Measurements from ENCODE around the gene CYP2A6.

DNA sequence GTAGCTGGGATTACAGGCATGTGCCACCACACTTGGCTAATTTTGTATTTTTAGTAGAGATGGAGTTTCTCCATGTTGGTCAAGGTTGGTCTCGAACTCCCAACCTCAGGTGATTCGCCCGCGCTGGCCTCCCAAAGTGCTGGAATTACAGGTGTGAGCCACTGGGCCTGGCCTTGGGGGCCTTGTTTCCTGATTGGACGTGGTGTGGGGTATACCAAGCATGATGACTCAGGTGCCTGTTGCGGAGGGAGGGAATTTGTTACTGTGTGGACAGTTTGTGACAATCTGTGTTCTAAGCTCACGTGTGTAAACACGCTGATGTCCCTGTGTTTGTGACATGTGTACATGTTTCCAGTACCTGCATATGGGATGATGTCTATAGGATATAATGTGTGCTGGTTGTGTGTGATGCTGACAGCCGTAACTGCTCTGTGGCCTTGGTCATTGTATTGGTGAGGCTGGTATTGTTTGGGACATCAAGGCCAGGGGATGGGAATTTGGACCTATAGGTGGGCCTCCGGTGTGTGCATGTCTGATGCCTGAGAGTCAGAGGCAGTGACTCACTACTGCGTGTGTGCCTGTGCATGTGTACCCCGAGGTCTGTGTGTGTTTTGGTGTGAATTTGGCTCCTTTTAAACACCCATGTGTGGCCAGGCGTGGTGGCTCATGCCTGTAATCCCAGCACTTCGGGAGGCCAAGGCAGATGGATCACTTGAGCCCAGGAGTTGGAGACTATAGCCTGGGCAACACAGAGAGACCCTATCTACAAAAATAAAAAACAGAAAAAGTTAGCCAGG is 52.9 kb downstream of the CYP2A6 start:
- TF ChIP-seq POLR2A (IDR thresholded peaks at IDR 0.05) (no peak), POLR2AphosphoS5 (IDR thresholded peaks at IDR 0.05; ENCODE audit: insufficient read depth in 1 of 2, low read depth in 1 of 2) (no peak)
- TF ChIP-seq, protein P1, sequence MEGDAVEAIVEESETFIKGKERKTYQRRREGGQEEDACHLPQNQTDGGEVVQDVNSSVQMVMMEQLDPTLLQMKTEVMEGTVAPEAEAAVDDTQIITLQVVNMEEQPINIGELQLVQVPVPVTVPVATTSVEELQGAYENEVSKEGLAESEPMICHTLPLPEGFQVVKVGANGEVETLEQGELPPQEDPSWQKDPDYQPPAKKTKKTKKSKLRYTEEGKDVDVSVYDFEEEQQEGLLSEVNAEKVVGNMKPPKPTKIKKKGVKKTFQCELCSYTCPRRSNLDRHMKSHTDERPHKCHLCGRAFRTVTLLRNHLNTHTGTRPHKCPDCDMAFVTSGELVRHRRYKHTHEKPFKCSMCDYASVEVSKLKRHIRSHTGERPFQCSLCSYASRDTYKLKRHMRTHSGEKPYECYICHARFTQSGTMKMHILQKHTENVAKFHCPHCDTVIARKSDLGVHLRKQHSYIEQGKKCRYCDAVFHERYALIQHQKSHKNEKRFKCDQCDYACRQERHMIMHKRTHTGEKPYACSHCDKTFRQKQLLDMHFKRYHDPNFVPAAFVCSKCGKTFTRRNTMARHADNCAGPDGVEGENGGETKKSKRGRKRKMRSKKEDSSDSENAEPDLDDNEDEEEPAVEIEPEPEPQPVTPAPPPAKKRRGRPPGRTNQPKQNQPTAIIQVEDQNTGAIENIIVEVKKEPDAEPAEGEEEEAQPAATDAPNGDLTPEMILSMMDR (IDR thresholded peaks at IDR 0.05): no peak
